Measurements from ENCODE around the gene C1orf56. TPM values are rescaled to one million over a fixed set of nuclear protein-coding genes. Genes with fewer than 3 reads are reported as not detected.
A peak's percentile ranks its signal among the peaks of the same experiment; 100 is the strongest.

C1orf56 gene
- total and polyA plus RNA-seq, 10 of the 15 experiments (the other 5 are each of a cell fraction or from before 2014, with no cell fraction given) = 0.22 to 15.5 (median 1.5) TPM

DNA sequence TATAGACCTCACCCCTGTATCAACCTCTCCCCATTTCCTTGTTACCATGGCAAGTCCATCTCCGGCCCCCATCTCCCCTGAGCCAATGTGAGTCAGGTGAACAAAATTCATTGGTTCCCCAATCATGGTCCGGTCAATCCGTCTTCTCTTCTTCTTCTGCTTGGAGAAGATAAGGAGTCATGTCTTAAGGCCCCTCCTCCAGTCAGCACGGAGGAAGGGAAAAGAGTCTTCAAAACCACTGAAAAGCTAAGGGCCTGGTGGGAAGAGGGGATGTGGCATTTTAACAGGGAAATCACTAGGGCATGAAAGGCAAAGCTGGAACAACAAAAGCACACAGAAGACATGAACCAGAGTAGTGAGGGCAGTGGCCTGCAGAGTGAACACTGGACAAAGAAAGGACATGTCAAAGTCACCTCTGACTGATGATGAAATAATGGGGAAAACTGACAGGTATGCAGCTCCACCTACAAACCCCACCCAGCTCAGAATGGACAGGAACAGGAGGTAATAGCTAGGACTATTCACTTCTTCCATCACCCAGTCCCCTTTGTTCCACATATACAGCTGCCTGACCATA, 7.5 kb downstream of the C1orf56 start:
- Histone ChIP-seq H2AFZ (ENCODE audit: control insufficient read depth, low read depth, low read length) (no peak overlapping the region), H3K4me3 (no peak overlapping the region), H3K4me2 (ENCODE audit: control insufficient read depth, insufficient read depth) (peak overlapping the region; percentile 74; the same call in 1 of the 2 replicates), H3K9me3 (replicated peaks; ENCODE audit: control insufficient read depth, insufficient read depth, low read length) (no peaks in the 10 kb centered on the region), H3K27me3 (replicated peaks in 1 of 2; ENCODE audit: control insufficient read depth in 2 of 2, insufficient read depth in 2 of 2, low read length in 1 of 2) (no peaks in the 10 kb centered on the region), H4K20me1 (ENCODE audit: control insufficient read depth, insufficient read depth) (peaks cover 3% of the 10 kb centered on the region; the same call in 1 of the 2 replicates), H3K36me3 (ENCODE audit: control insufficient read depth in 2 of 2, insufficient read depth in 2 of 2, low read length in 1 of 2) (peaks cover 14 to 44% of the 10 kb centered on the region in 2 experiments), H3K9ac (ENCODE audit: control insufficient read depth, insufficient read depth, low read length) (peak overlapping the region; percentile 28; the same call in 1 of the 2 replicates), H3K27ac (ENCODE audit: control insufficient read depth, insufficient read depth) (peak overlapping the region; percentile 97; the same call in 1 of the 2 replicates), H3K79me2 (ENCODE audit: control insufficient read depth, insufficient read depth, low read length) (peaks cover 51% of the 10 kb centered on the region), H3K4me1 (ENCODE audit: control insufficient read depth, insufficient read depth, low read length) (peaks cover 24% of the 10 kb centered on the region)
- intact Hi-C loops (cut with micrococcal nuclease; ENCODE audit: unreplicated experiment) = no loop called here
- 84% methylated on average over 4 of the region's 4 CpGs for WGBS (ENCODE audit: insufficient coverage, insufficient replicate concordance, low lambda C conversion rate, missing lambda C conversion rate)
- FAIRE-seq (no peak), DNase-seq (ENCODE audit: low read depth, low spot score) (no peak), ATAC-seq (no peak)
- TF ChIP-seq ZBTB11 (CRISPR knock-in tag; IDR thresholded peaks at IDR 0.05) (0 out of 2 replicates have a peak, but pooled peaks have one; percentile 11), NR2F1 (conservative IDR thresholded peaks at IDR 0.05) (no peak), POLR2AphosphoS5 (IDR thresholded peaks at IDR 0.05; ENCODE audit: low read length) (0 out of 2 replicates have a peak, but pooled peaks have one; percentile 17)
- POLR2A ChIA-PET = interaction anchor here (0.6 to 1.2 kb wide), 2 partner anchors 11 to 462 kb away, joined by 4 read pairs; no protein-coding TSS in a partner anchor
- CTCF ChIA-PET = interaction anchor here (0.9 to 4.1 kb wide), 5 partner anchors 10 to 102 kb away, joined by 3 to 12 read pairs (median 4); partner anchors contain the start of gene TNFAIP8L2
- in situ Hi-C loops (cut with MboI) = no loop called here
- RAD21 ChIA-PET (ENCODE audit: unreplicated experiment) = interaction anchor here (0.8 kb wide), 1 partner anchor 60 kb away, joined by 3 read pairs; no protein-coding TSS in a partner anchor
- BruUV-seq (replicated peaks) = no TSS peak
- SMC1A ChIA-PET (ENCODE audit: uncharacterized antibody, unreplicated experiment) = interaction anchor here (1.2 to 1.4 kb wide), 2 partner anchors 13 to 45 kb away, joined by 4 read pairs; no protein-coding TSS in a partner anchor

All from GM12878 (cell line).